Measurements from ENCODE around the gene DYNLT5.
A peak's percentile ranks its signal among the peaks of the same experiment; 100 is the strongest.

Gene DYNLT5

GRCh38 chr1:66757722-66758240 lies 5.5 kb downstream of the DYNLT5 start:
- no peaks in the 10 kb centered on the region for H3K79me2 ChIP-seq (ENCODE audit: insufficient read depth, low read length)
- no peaks in the 10 kb centered on the region for H3K9me2 ChIP-seq (replicated peaks; ENCODE audit: low read depth, low read length)
- H4K20me1 ChIP-seq (ENCODE audit: insufficient read depth, low read length, poor library complexity, severe bottlenecking) = no peaks in the 10 kb centered on the region
- H3K4me2 ChIP-seq (ENCODE audit: low read depth, low read length, poor library complexity, severe bottlenecking) = peak overlapping the region; percentile 36
- H3F3A ChIP-seq (ENCODE audit: low read depth) = no peaks in the 10 kb centered on the region
- no peaks in the 10 kb centered on the region for H3K9me3 ChIP-seq (ENCODE audit: insufficient read depth, low read depth, low read length)
- H3K4me1 ChIP-seq (ENCODE audit: insufficient read depth, low read length, poor library complexity, severe bottlenecking) = peaks cover 15% of the 10 kb centered on the region
- TF ChIP-seq EZH2phosphoT487 (IDR thresholded peaks at IDR 0.05; ENCODE audit: borderline replicate concordance) (no peak), CTCF (conservative IDR thresholded peaks at IDR 0.05; ENCODE audit: low read length) (no peak)
- H3K27me3 ChIP-seq (ENCODE audit: insufficient read depth, low read length, poor library complexity, severe bottlenecking) = no peaks in the 10 kb centered on the region
- peak overlapping the region; percentile 2 for H3K9ac ChIP-seq (ENCODE audit: low read depth, low read length, poor library complexity, severe bottlenecking)
- no peak overlapping the region for H3K4me3 ChIP-seq (ENCODE audit: low read length, poor library complexity, severe bottlenecking)
- peak overlapping the region; percentile 74 for H2AFZ ChIP-seq (ENCODE audit: low read length)
- no peaks in the 10 kb centered on the region for H3K36me3 ChIP-seq (ENCODE audit: insufficient read depth, low read length)

GRCh38 chr1:66758241-66758755 lies 6.0 kb downstream of the DYNLT5 start:
- TF ChIP-seq EZH2phosphoT487 (IDR thresholded peaks at IDR 0.05; ENCODE audit: borderline replicate concordance) (no peak), CTCF (conservative IDR thresholded peaks at IDR 0.05; ENCODE audit: low read length) (no peak)
- Histone ChIP-seq H3K4me2 (ENCODE audit: low read depth, low read length, poor library complexity, severe bottlenecking) (peak overlapping the region; percentile 36), H3K4me1 (ENCODE audit: insufficient read depth, low read length, poor library complexity, severe bottlenecking) (peaks cover 15% of the 10 kb centered on the region), H3K27me3 (ENCODE audit: insufficient read depth, low read length, poor library complexity, severe bottlenecking) (no peaks in the 10 kb centered on the region), H4K20me1 (ENCODE audit: insufficient read depth, low read length, poor library complexity, severe bottlenecking) (no peaks in the 10 kb centered on the region), H3K36me3 (ENCODE audit: insufficient read depth, low read length) (no peaks in the 10 kb centered on the region), H3K4me3 (ENCODE audit: low read length, poor library complexity, severe bottlenecking) (no peak overlapping the region), H3K79me2 (ENCODE audit: insufficient read depth, low read length) (no peaks in the 10 kb centered on the region), H2AFZ (ENCODE audit: low read length) (peak overlapping the region; percentile 74), H3K9me3 (ENCODE audit: insufficient read depth, low read depth, low read length) (no peaks in the 10 kb centered on the region), H3K9me2 (replicated peaks; ENCODE audit: low read depth, low read length) (no peaks in the 10 kb centered on the region), H3F3A (ENCODE audit: low read depth) (no peaks in the 10 kb centered on the region), H3K9ac (ENCODE audit: low read depth, low read length, poor library complexity, severe bottlenecking) (peak overlapping the region; percentile 2)

- H3K9ac ChIP-seq (ENCODE audit: low read depth, low read length, poor library complexity, severe bottlenecking) = no peak overlapping the region
- H3K4me1 ChIP-seq (ENCODE audit: insufficient read depth, low read length, poor library complexity, severe bottlenecking) = peaks cover 15% of the 10 kb centered on the region
- H3K4me2 ChIP-seq (ENCODE audit: low read depth, low read length, poor library complexity, severe bottlenecking) = no peak overlapping the region
- H4K20me1 ChIP-seq (ENCODE audit: insufficient read depth, low read length, poor library complexity, severe bottlenecking) = no peaks in the 10 kb centered on the region
- no peaks in the 10 kb centered on the region for H3F3A ChIP-seq (ENCODE audit: low read depth)
- no peak for TF ChIP-seq EZH2phosphoT487 (IDR thresholded peaks at IDR 0.05; ENCODE audit: borderline replicate concordance)
- no peak for TF ChIP-seq CTCF (conservative IDR thresholded peaks at IDR 0.05; ENCODE audit: low read length)
- no peaks in the 10 kb centered on the region for H3K27me3 ChIP-seq (ENCODE audit: insufficient read depth, low read length, poor library complexity, severe bottlenecking)
- H2AFZ ChIP-seq (ENCODE audit: low read length) = 0 out of 2 replicates have a peak overlapping the region, but pooled peaks have one; percentile 13
- H3K4me3 ChIP-seq (ENCODE audit: low read length, poor library complexity, severe bottlenecking) = no peak overlapping the region
- H3K9me3 ChIP-seq (ENCODE audit: insufficient read depth, low read depth, low read length) = no peaks in the 10 kb centered on the region
- H3K36me3 ChIP-seq (ENCODE audit: insufficient read depth, low read length) = no peaks in the 10 kb centered on the region
- no peaks in the 10 kb centered on the region for H3K79me2 ChIP-seq (ENCODE audit: insufficient read depth, low read length)
- no peaks in the 10 kb centered on the region for H3K9me2 ChIP-seq (replicated peaks; ENCODE audit: low read depth, low read length)
These were observed 8.2 kb downstream of the DYNLT5 start for GRCh38 chr1:66760506-66760905.
